SK-N-SH (cell line): ENCODE data around the gene G3BP2. TPM values are rescaled to one million over a fixed set of nuclear protein-coding genes. Genes with fewer than 3 reads are reported as not detected.

Experiments used
- CTCF ChIA-PET: fragments of 300-600, 350-600 bp; formaldehyde crosslinking; extraction: SDS; loops from one replicate; lab custom pipeline; 2021; lab: Yijun Ruan, JAX
- POLR2A ChIA-PET: fragments of 350-600 bp; sonication (Branson Sonifier 250); formaldehyde crosslinking; extraction: SDS; loops from one replicate; lab custom pipeline; 2020; ENCODE audit warnings: antibody characterized with exemption, inconsistent platforms; lab: Yijun Ruan, JAX
- DNase-seq: peaks from one replicate; pipeline ENCODE4 v3.0.0; 2012
- H2AFZ ChIP-seq: fragments of 200-600 bp; sonication (generic); 2 replicates; pipeline ENCODE4 v1.8.1; 2016; ENCODE audit warnings: antibody characterized with exemption, mild to moderate bottlenecking, low read depth
- H3F3A ChIP-seq: fragments of 200-600 bp; sonication (generic); replicated peaks from 2 replicates; pipeline ENCODE3; 2016; ENCODE audit warnings: antibody characterized with exemption, mild to moderate bottlenecking; ENCODE audit not compliant: insufficient read depth
- H3K27ac ChIP-seq, 2 experiments: fragments of 200-500 bp in 1 of 2; fragments of 200-600 bp in 1 of 2; sonication (Bioruptor generic) in 1 of 2; sonication (generic), shearing (Covaris generic) in 1 of 2; 2 replicates each; pipeline versions ENCODE4 v1.5.1 to v1.6.1; 2014 to 2016; ENCODE audit warnings: low read depth in 2 of 2, inconsistent platforms in 1 of 2, low read length in 1 of 2, mild to moderate bottlenecking in 1 of 2, mixed read lengths in 1 of 2
- H3K27me3 ChIP-seq: fragments of 200-600 bp; sonication (generic), shearing (Covaris generic); 2 replicates; pipeline ENCODE4 v1.6.1; 2016; ENCODE audit warnings: mixed run types; ENCODE audit not compliant: insufficient read depth
- H3K36me3 ChIP-seq, 2 experiments: fragments of 200-500 bp in 1 of 2; fragments of 200-600 bp in 1 of 2; sonication (Bioruptor generic) in 1 of 2; sonication (generic) in 1 of 2; replicated peaks in 1 of 2; 2 replicates each; pipeline versions ENCODE3 to v1.5.1; 2014 to 2016; ENCODE audit warnings: low read length in 1 of 2, mild to moderate bottlenecking in 1 of 2; ENCODE audit not compliant: insufficient read depth in 2 of 2, control insufficient read depth in 1 of 2
- H3K4me1 ChIP-seq, 2 experiments: fragments of 200-500 bp in 1 of 2; fragments of 200-600 bp in 1 of 2; sonication (Bioruptor generic) in 1 of 2; sonication (generic), shearing (Covaris generic) in 1 of 2; 2 replicates each; pipeline versions ENCODE4 v1.5.1 to v1.6.1; 2014 to 2016; ENCODE audit warnings: low read depth in 1 of 2, low read length in 1 of 2, mixed run types in 1 of 2; ENCODE audit not compliant: insufficient read depth in 2 of 2, control insufficient read depth in 1 of 2
- H3K4me2 ChIP-seq: fragments of 200-600 bp; sonication (generic), shearing (Covaris generic); 2 replicates; pipeline ENCODE4 v1.6.1; 2017; ENCODE audit warnings: mixed run types
- H3K4me3 ChIP-seq, 2 experiments: fragments of 200-500 bp in 1 of 2; fragments of 200-600 bp in 1 of 2; sonication (Bioruptor generic) in 1 of 2; sonication (generic), shearing (Covaris generic) in 1 of 2; 2 replicates each; pipeline versions ENCODE4 v1.5.1 to v1.8.1; 2014 to 2016; ENCODE audit warnings: low read depth in 2 of 2, inconsistent platforms in 1 of 2, low read length in 1 of 2, mild to moderate bottlenecking in 1 of 2, mixed read lengths in 1 of 2, moderate library complexity in 1 of 2
- H3K79me2 ChIP-seq: fragments of 200-600 bp; sonication (generic); 2 replicates; pipeline ENCODE4 v1.8.1; 2017; ENCODE audit warnings: mild to moderate bottlenecking; ENCODE audit not compliant: insufficient read depth
- H3K9ac ChIP-seq: fragments of 200-600 bp; sonication (generic); 2 replicates; pipeline ENCODE4 v1.6.1; 2017; ENCODE audit warnings: mixed run types
- H3K9me2 ChIP-seq: fragments of 200-600 bp; sonication (generic); 2 replicates; pipeline ENCODE4 v1.6.1; 2017; ENCODE audit warnings: mixed run types
- H3K9me3 ChIP-seq: fragments of 200-600 bp; sonication (generic); 2 replicates; pipeline ENCODE4 v1.6.1; 2017; ENCODE audit warnings: mixed run types, mild to moderate bottlenecking, moderate library complexity
- H4K20me1 ChIP-seq: fragments of 200-600 bp; sonication (generic); 2 replicates; pipeline ENCODE4 v1.6.1; 2017; ENCODE audit warnings: mild to moderate bottlenecking, mixed run types; ENCODE audit not compliant: insufficient read depth
- CTCF ChIP-seq: fragments of 200-600 bp; sonication (generic); IDR thresholded peaks from 2 replicates; pipeline ENCODE4 v1.6.1; 2017; ENCODE audit warnings: antibody characterized with exemption, mild to moderate bottlenecking, moderate library complexity
- EP300 ChIP-seq, 2 experiments: IDR thresholded peaks; 2 replicates each; pipeline versions ENCODE4 v1.4.0 to v1.6.1; 2012; ENCODE audit warnings: borderline replicate concordance in 1 of 2, low read depth in 1 of 2, low read length in 1 of 2
- FOXJ3 ChIP-seq: sonication (generic); formaldehyde crosslinking; IDR thresholded peaks from 2 replicates; pipeline ENCODE4 v1.5.1; 2020; ENCODE audit warnings: mild to moderate bottlenecking, missing genetic modification reagents
- FOXM1 ChIP-seq: IDR thresholded peaks from 2 replicates; pipeline ENCODE4 v1.4.0; 2012; ENCODE audit warnings: low read depth, mild to moderate bottlenecking
- MXI1 ChIP-seq: IDR thresholded peaks from 2 replicates; pipeline ENCODE4 v1.6.1; 2012; ENCODE audit warnings: mild to moderate bottlenecking, low read depth, low read length, improper control_type of control experiment
- NFIC ChIP-seq: IDR thresholded peaks from 2 replicates; pipeline ENCODE4 v1.4.0; 2012; ENCODE audit warnings: borderline replicate concordance
- NRF1 ChIP-seq: IDR thresholded peaks from 2 replicates; pipeline ENCODE4 v1.6.1; 2012; ENCODE audit warnings: low read depth, mild to moderate bottlenecking, low read length
- POLR2AphosphoS5 ChIP-seq: IDR thresholded peaks from 2 replicates; pipeline ENCODE4 v1.6.1; 2012; ENCODE audit warnings: low read depth, low read length
- RXRA ChIP-seq: IDR thresholded peaks from 2 replicates; pipeline ENCODE4 v1.4.0; 2012; ENCODE audit warnings: low read depth, mild to moderate bottlenecking, borderline replicate concordance
- SIN3A ChIP-seq: IDR thresholded peaks from 2 replicates; pipeline ENCODE4 v1.6.1; 2012; ENCODE audit warnings: low read depth, mild to moderate bottlenecking, low read length, moderate library complexity, borderline replicate concordance
- SMC3 ChIP-seq: IDR thresholded peaks from 2 replicates; pipeline ENCODE4 v1.6.1; 2012; ENCODE audit warnings: low read depth, low read length, improper control_type of control experiment
- TAF1 ChIP-seq: IDR thresholded peaks from 2 replicates; pipeline ENCODE4 v1.6.1; 2012; ENCODE audit warnings: low read depth, mild to moderate bottlenecking, low read length, moderate library complexity, borderline replicate concordance
- TCF12 ChIP-seq: IDR thresholded peaks from 2 replicates; pipeline ENCODE4 v1.4.0; 2012
- TEAD4 ChIP-seq: IDR thresholded peaks from 2 replicates; pipeline ENCODE4 v1.4.0; 2012; ENCODE audit warnings: mild to moderate bottlenecking, borderline replicate concordance; ENCODE audit not compliant: insufficient read depth
- USF1 ChIP-seq: IDR thresholded peaks from 2 replicates; pipeline ENCODE4 v1.4.0; 2012; ENCODE audit warnings: low read depth, borderline replicate concordance
- WGBS: methylation state at CpG from one replicate; pipeline ENCODE4 v1.1.6; 2017; ENCODE audit warnings: low lambda C conversion rate; 5-methylcytosine and 5-hydroxymethylcytosine counted together
- polyA plus RNA-seq, 3 experiments: library from polyadenylated mRNA; depleted of rRNA; stranded (reverse); fragments of >200 nt; gene quantifications; 2 replicates each; pipeline ENCODE4 v1.2.3, GENCODE V29; 2012
- TF ChIP-seq, protein P1 (sequence below): IDR thresholded peaks from 2 replicates; pipeline ENCODE4 v1.4.0; 2012; ENCODE audit warnings: low read depth, borderline replicate concordance
- TF ChIP-seq, protein P2 (sequence below): fragments of 150-350 bp; IDR thresholded peaks from 2 replicates; pipeline ENCODE4 v1.6.1; 2016; ENCODE audit warnings: mild to moderate bottlenecking, low read depth, low read length

G3BP2 gene
- polyA plus RNA-seq, 1 of the 3 experiments (the other 2 are of a cell fraction): 35.9 TPM

DNA sequence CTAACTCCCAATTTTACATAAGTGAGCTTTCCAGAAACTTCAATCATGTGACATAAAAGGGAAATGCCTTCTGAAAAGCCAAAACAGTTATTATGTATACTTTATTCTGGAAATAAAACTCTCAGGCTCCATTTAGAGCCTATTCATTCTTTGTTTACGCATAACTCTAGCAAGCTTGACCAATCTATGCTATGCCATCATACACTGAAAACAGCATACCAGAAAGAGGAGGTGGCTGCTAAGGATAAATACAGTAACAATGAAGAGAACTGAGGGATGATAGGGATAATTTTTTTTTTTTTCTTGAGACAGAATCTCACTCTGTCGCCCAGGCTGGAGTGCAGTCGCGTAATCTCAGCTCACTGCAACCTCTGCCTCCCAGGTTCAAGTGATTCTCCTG lies 67.3 kb downstream of the G3BP2 start:
- no peaks in the 10 kb centered on the region for H3K4me1 ChIP-seq
- no peaks in the 10 kb centered on the region for H4K20me1 ChIP-seq
- H3K36me3 ChIP-seq: no peaks in the 10 kb centered on the region
- no peaks in the 10 kb centered on the region for H3K9me2 ChIP-seq
- H3K79me2 ChIP-seq: no peaks in the 10 kb centered on the region
- 84% methylated on average over 4 of the region's 4 CpGs for WGBS
- no peak overlapping the region for H3K9ac ChIP-seq
- no peak for DNase-seq
- H3K4me3 ChIP-seq: no peak overlapping the region
- ChIA-PET POLR2A (no interaction called here), CTCF (no interaction called here)
- TF ChIP-seq FOXJ3 (no peak), FOXM1 (no peak), TAF1 (no peak), CTCF (no peak), SMC3 (no peak), USF1 (no peak), NFIC (no peak), RXRA (no peak), SIN3A (no peak), MXI1 (no peak), POLR2AphosphoS5 (no peak), EP300 (IDR thresholded peaks at IDR 0.05; ENCODE audit: borderline replicate concordance in 1 of 2, low read depth in 1 of 2, low read length in 1 of 2) (no peak), TEAD4 (no peak), NRF1 (no peak), TCF12 (no peak)
- TF ChIP-seq, protein P1, sequence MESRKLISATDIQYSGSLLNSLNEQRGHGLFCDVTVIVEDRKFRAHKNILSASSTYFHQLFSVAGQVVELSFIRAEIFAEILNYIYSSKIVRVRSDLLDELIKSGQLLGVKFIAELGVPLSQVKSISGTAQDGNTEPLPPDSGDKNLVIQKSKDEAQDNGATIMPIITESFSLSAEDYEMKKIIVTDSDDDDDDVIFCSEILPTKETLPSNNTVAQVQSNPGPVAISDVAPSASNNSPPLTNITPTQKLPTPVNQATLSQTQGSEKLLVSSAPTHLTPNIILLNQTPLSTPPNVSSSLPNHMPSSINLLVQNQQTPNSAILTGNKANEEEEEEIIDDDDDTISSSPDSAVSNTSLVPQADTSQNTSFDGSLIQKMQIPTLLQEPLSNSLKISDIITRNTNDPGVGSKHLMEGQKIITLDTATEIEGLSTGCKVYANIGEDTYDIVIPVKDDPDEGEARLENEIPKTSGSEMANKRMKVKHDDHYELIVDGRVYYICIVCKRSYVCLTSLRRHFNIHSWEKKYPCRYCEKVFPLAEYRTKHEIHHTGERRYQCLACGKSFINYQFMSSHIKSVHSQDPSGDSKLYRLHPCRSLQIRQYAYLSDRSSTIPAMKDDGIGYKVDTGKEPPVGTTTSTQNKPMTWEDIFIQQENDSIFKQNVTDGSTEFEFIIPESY: no peak
- TF ChIP-seq, protein P2, sequence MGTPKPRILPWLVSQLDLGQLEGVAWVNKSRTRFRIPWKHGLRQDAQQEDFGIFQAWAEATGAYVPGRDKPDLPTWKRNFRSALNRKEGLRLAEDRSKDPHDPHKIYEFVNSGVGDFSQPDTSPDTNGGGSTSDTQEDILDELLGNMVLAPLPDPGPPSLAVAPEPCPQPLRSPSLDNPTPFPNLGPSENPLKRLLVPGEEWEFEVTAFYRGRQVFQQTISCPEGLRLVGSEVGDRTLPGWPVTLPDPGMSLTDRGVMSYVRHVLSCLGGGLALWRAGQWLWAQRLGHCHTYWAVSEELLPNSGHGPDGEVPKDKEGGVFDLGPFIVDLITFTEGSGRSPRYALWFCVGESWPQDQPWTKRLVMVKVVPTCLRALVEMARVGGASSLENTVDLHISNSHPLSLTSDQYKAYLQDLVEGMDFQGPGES: no peak
- no peak overlapping the region for H3K27ac ChIP-seq
- H3F3A ChIP-seq: no peaks in the 10 kb centered on the region
- H2AFZ ChIP-seq: no peak overlapping the region
- H3K4me2 ChIP-seq: no peak overlapping the region
- H3K9me3 ChIP-seq: no peaks in the 10 kb centered on the region
- no peaks in the 10 kb centered on the region for H3K27me3 ChIP-seq
